ENCODE data around the gene FSCN2.

The FSCN2 gene

DNA sequence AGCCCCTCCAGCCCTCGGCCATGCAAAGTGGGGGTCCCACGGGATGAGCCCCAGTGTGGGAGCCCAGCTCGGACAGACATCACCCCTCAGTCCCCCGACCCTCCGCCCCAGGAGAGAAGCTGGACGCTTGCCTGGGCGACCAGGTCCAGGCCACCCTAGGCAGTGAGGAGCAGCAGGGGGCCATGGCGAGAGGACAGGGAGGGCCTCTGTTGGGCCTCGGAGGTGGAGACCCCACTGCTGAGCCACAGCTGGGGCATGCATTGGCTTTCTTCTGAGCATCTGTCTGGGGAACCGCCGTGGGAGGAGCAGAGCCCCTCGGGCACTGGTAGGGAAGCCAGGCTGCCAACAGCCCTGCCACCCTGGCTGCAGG lies 28.6 kb upstream of the FSCN2 start:
- H3K4me3 ChIP-seq (ENCODE audit: control insufficient read depth, low read depth, low read length) = no peak overlapping the region
- TF ChIP-seq, protein P1, sequence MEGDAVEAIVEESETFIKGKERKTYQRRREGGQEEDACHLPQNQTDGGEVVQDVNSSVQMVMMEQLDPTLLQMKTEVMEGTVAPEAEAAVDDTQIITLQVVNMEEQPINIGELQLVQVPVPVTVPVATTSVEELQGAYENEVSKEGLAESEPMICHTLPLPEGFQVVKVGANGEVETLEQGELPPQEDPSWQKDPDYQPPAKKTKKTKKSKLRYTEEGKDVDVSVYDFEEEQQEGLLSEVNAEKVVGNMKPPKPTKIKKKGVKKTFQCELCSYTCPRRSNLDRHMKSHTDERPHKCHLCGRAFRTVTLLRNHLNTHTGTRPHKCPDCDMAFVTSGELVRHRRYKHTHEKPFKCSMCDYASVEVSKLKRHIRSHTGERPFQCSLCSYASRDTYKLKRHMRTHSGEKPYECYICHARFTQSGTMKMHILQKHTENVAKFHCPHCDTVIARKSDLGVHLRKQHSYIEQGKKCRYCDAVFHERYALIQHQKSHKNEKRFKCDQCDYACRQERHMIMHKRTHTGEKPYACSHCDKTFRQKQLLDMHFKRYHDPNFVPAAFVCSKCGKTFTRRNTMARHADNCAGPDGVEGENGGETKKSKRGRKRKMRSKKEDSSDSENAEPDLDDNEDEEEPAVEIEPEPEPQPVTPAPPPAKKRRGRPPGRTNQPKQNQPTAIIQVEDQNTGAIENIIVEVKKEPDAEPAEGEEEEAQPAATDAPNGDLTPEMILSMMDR (IDR thresholded peaks at IDR 0.05; ENCODE audit: control insufficient read depth, insufficient read depth, low read depth, low read length, missing control alignments) = no peak
- DNase-seq (ENCODE audit: low read depth) = no peak

DNA sequence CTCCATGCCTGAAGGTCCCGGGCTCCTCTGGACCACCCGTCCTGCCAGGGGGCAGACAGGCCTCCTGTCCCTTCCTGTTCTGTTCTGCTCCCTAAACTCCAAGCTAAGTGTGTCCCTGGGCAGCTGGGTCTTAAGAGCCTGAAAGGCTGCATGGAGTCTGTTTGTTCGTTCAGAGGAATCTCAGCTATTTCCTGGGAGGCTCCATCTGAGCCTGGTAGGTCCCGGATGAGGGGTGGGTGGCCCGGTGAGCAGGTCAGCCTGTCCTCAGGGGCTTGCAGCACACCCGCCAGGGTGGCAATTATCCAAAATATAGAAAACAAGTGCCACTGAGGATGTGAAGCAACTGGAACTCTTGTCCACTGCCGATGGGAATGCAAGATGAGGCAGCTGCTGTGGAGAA lies 28.1 kb upstream of the FSCN2 start:
- TF ChIP-seq, protein P1 (IDR thresholded peaks at IDR 0.05; ENCODE audit: control insufficient read depth, insufficient read depth, low read depth, low read length, missing control alignments) = no peak

DNA sequence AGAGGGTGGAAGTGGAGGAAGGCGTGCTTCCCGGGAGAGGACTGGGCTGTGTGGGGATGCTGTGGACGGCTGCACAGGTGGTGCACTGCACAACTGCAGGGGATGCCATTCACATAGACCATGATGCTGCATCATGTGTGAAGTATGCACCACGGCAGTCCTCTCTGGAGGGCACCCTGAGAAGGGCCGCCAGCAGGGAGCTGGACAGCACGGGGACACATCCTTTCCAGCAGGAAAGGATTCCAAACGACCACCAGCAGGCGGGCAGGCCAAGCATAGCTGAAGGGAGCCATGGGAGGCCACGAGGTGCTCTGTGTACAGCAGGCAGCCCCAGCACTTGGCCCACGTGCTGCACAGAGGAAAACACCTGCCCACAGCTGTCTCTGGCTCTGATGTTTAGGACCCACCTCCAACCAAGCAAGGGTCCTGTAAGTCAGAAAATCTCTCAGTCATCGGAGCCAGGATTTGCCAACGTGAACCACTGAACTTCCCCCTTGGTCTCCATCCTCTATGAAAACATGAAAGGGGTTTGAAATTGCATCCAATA lies 25.6 kb upstream of the FSCN2 start:
- no peak for DNase-seq (ENCODE audit: low read depth)
- no peak overlapping the region for H3K4me3 ChIP-seq (ENCODE audit: control insufficient read depth, low read depth, low read length)
- TF ChIP-seq, protein P1 (IDR thresholded peaks at IDR 0.05; ENCODE audit: control insufficient read depth, insufficient read depth, low read depth, low read length, missing control alignments) = no peak

More for the DNA sequence above, 28.1 kb upstream of the FSCN2 start:
- DNase-seq (ENCODE audit: low read depth) = no peak
- no peak overlapping the region for H3K4me3 ChIP-seq (ENCODE audit: control insufficient read depth, low read depth, low read length)

DNA sequence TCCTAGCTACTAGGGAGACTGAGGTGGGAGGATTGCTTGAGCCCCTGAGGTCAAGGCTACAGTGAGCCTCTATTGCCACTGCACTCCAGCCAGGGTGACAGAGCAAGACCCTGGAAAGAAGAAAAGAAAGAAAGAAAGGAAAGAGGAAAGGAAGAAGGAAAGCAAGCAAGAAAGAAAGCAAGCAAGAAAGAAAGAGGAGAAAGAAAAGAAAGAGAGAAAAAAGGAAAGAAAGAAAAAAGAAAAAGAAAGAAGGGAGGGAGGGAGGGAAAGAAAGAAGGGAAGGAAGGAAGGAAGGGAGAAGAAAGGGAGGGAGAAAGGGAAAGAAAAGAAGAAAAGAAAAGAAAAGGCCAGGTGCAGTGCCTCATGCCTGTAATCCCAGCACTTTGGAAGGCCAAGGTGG lies 24.6 kb upstream of the FSCN2 start:
- no peak overlapping the region for H3K4me3 ChIP-seq (ENCODE audit: control insufficient read depth, low read depth, low read length)
- TF ChIP-seq, protein P1 (IDR thresholded peaks at IDR 0.05; ENCODE audit: control insufficient read depth, insufficient read depth, low read depth, low read length, missing control alignments) = no peak
- no peak for DNase-seq (ENCODE audit: low read depth)

DNA sequence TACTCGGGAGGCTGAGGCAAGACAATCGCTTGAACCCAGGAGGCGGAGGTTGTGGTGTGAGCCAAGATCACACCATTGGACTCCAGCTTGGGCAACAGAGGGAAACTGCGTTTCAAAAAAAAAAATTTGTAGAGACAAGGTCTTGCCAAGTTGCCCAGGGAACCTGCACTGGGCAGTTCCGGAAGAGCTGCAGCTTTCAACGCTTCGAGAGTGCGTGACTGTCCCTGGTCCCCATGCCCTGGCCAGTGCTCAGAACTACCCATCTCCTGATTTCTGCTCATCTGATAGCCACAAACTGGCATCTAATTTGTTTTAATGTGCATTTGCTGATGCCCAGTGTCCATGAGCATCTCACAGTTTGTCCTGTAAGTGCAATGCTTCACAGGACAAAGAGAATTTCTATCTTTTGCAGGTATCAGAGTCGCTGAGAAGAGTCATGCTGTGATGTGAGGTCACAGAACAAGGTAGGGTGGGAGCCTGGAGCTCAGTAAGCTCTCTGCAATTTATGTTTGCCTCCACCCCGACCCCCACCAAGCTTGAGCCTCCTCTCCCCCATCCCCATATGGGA lies 19.5 kb upstream of the FSCN2 start:
- H3K4me3 ChIP-seq (ENCODE audit: control insufficient read depth, low read depth, low read length) = peak overlapping the region; percentile 63
- TF ChIP-seq, protein P1 (IDR thresholded peaks at IDR 0.05; ENCODE audit: control insufficient read depth, insufficient read depth, low read depth, low read length, missing control alignments) = no peak
- DNase-seq (ENCODE audit: low read depth) = no peak

DNA sequence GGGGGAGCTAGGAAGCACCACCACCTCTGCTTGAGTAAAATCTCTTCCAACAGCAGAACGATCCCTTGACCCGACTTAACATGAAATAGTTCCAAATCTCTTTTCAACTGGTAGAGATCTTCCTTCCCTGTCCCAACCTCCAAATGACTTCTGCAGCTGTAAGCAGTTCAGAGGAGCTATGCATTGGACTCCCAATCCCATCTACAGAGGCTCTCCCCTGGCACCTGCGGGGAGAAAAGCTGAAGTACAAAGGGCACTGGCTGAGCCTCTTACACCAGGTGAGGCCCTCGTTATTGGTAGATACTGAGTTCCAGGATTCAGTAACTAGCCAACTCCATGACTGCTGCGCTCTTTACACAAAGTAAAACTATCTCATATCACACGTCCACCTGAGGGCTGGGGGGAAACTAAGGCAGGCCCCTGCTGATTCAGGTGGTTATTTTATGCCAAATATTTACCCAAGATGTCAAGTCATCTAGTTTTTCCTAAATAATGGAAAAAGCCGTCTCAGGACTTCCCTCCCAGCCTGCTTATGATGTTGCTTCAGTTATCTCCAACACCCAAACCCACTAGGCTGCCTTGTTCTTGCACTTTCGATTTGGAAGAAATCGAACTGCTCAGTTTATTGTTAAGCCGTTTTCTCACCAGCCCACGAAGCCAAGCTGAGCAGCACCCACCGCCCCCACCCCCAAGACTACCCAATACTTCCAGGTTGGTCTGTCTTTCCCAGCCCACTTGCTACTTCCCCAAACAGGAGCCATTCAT lies 18.8 kb upstream of the FSCN2 start:
- DNase-seq (ENCODE audit: low read depth) = no peak
- H3K4me3 ChIP-seq (ENCODE audit: control insufficient read depth, low read depth, low read length) = peak overlapping the region; percentile 63
- TF ChIP-seq, protein P1 (IDR thresholded peaks at IDR 0.05; ENCODE audit: control insufficient read depth, insufficient read depth, low read depth, low read length, missing control alignments) = no peak

Data from AG09309 (cell line).